Kidney capillary endothelial cell (primary cell): ENCODE data around the gene TTC16.
"Not testable (repeated sequence)": the region's sequence is repeated elsewhere in the genome, so short reads cannot be mapped to it uniquely, and the experiment has no call there.

Experiments used
- DNase-seq: peaks from one replicate; pipeline ENCODE4 v3.0.0-alpha.2; 2018; ENCODE audit warnings: low spot score

The TTC16 gene

DNA sequence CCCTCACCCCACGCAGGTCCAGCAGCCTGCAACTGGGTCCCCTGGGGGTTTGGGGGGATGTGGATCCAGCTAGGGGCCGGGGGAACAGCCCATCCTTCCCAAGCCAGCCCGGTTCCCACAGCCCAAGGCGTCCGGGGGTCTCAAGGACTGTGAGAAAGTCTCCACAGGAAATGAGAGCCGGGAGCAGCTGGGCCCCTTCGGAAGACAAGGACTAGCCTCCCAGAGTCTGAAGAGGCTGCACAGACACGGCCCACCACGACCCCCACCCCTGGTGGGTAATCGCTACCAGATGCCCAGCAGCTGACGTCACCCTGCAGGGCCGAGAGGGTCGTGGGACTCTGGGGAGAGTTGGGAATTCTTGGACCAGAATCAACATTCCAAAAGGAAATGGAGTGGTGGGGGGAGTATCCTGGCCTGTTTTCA is 52.0 kb downstream of the TTC16 start:
- DNase-seq, result no peak

DNA sequence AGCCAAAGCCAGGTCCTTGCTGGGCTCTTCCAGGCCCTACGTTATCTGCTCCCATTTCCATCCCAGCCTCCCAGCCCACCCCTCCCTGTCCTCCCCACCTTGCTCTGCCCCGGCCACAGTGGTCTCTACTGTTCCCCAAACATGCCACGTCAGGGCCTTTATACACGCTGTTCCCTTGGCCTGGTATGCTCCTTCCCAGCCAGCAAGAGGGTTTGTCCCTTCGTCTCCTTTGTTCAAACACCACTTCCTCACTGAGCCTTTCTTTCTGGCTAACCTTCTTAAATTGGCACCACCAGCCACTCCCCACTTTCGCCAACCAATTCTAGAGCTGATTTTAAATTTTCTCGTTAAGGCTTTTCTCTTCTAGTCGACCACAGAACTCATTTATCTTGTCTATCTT is 52.8 kb downstream of the TTC16 start:
- no peak for DNase-seq

DNA sequence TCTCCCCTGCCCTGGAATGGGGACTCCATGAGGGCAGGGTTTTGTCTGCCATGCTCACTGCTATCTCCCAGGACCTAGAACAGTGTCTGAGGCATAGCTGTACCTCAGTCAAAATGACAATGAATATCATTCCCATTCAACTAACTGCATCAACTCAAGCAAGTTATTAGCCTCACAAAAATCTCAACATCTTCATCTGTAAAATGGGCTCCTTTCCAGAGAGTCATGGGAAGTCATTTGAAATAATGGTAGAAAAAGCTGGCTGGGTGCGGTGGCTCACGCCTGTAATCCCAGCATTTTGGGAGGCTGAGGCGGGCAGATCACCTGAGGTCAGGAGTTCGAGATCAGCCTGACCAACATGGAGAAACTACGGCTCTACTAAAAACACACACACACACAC is 53.2 kb downstream of the TTC16 start:
- no peak for DNase-seq

DNA sequence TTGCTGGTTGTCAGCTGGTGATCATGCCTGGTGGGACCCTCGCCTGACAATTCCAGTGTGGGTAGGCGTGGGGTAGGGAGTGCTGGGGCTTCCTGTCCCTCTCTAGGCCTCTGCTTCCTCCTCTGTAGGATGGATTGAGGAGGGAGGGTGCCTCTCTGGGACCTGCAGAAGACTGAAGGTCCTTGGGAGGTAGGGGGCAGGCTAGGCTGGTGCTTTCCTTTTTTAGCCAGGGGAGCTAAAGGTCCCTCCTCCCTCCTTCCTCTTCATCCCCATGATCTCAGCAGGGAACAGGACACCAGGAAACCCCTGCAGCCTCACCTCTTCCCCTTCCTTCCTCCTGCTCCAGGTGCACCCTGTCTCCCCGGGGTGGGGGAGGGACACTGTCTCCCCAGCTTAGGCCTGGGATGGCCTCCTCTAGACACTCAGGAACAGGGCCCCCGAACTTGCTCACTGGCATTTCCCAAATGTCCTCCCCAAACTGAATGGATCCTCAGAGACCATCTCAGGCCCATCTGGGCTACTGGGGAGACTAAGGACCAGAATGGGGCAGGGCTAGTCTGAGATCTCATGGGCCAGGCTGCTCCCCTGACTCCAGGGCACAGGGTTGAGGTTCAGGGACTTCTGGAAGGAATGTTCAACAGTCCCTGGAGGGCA is 54.2 kb downstream of the TTC16 start:
- peak; percentile 93 for DNase-seq

DNA sequence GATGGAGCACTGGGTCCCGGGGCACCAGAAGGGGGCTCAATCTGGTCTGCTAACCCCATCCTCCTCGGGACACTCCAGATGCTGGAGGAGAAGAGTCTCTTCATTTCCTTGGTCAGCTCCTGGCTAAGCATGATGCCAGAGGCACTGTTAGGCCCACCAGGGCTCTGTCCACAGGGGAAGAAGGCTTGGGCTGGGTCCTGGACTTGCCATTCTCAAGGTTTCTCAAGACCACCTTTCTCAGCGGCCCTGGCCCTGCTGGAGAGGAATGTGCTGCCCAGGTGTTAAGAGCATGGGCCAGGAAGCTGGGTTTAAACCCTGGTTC is 54.7 kb downstream of the TTC16 start:
- DNase-seq, result no peak

DNA sequence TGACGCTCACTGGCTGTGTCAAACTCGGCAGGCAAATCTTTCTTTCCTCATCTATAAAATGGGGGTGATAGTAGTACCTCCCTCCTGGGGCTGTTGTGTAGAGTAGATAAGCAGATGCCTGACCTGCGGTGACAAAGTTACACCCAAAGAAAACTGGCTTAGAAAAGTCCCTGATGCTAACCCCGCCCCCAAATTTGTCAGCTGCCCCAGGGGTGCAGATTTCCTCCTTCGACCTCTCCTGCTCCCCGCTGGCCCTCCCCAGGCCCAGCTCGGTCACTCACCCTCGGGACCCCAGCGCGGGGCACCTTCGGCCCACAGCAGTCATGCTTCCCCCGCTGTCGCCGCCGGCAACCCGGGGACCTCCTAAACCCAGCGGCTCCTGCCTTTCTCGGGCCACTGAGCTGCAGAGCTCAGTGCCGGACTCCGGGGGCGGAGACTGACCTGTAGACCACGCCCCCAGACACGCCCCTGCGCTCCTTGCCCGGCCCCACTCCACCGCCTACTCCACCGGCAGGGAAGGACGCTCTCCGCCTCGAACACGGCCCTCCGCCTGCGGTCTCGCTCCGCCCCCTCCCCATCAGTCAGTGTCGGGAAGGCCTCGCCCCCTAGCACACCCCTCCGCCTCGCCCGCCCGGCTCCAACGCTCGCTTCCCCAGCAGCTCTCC is 55.2 kb downstream of the TTC16 start:
- peak; percentile 99 for DNase-seq

DNA sequence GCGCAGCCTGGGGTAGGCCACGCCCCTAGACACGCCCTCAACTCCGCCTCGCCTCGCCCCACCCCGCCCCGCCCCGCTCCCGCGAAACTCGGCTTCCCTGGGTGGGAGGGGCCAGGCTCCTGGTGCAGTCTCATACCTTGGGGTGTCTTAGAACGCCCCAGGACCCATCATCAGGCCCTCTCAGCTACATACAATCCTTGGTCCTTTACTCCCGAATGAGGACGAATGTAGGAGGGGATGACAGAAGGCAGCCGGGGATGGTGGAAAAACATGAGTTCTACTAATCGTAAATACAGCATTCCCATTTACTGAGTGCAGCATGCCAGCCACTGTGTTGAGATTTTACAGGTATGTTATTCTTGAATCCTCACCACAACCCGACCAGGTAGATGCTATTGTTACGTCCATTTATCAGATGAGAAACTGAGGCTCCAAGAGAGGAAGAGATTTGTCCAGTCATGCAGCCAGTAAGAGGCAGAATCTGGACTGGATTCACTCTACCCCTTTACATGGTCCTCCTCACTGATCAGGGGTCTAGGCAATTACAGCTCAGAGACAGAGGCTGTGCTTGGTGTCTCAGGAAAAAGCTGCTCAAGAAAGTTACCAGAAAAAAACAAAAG is 55.8 kb downstream of the TTC16 start:
- DNase-seq, result no peak

DNA sequence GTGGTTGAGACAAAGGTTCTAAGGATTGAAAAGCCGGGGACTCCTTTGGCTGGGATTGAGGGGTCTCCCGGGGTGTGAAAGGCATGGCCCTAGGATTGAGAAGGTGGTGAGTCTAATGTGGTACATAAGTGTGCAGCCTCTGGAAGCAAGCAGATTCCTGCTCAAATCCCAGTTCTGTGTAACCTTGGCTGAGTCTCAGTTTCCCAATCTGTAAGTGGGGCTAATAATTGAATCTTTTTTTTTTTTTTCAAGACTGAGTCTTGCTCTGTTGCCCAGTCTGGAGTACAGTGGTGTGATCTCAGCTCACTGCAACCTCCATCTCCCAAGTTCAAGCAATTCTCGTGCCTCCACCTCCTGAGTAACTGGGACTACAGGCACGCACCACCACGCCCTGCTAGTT is 56.7 kb downstream of the TTC16 start:
- DNase-seq, result no peak

DNA sequence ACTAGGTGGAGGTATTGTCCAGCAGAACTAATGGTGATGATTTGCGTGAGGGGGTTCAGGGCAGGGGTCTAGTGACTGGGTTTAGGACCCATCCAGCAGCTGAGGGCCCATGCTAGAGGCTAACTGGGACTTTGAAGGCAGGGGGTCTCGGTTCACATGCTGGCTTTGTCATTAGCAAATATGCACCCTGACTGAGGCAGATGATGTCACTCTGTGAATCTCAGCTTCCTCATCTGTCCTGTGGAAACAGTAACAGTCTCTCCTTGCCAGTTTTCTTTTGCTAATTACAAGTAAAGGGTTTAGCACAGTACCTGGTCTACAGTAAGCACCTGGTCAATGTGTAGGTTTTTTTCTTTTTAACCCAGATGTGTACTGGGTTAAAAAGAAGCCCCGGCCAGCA is 57.4 kb downstream of the TTC16 start:
- no peak for DNase-seq

DNA sequence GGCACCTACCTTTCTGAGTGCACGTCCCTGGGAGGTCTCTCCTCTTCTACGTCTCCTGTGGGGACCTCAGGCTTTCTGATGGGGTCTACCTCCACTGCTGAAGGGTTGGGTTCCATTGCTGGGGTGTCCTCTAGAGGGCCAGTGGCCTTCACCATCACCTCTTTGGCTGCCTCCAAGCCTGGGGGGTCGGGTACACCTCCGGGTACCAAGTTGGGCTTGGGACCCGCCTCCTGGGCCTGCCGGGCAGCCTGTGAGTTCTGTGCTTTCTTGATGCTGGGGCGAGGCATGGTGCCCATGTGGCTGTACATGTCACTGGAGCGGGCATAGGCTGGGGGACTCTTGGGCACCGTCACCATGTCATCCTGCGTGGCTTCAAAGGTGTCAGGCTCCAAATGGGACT is 58.1 kb downstream of the TTC16 start:
- DNase-seq, result no peak

DNA sequence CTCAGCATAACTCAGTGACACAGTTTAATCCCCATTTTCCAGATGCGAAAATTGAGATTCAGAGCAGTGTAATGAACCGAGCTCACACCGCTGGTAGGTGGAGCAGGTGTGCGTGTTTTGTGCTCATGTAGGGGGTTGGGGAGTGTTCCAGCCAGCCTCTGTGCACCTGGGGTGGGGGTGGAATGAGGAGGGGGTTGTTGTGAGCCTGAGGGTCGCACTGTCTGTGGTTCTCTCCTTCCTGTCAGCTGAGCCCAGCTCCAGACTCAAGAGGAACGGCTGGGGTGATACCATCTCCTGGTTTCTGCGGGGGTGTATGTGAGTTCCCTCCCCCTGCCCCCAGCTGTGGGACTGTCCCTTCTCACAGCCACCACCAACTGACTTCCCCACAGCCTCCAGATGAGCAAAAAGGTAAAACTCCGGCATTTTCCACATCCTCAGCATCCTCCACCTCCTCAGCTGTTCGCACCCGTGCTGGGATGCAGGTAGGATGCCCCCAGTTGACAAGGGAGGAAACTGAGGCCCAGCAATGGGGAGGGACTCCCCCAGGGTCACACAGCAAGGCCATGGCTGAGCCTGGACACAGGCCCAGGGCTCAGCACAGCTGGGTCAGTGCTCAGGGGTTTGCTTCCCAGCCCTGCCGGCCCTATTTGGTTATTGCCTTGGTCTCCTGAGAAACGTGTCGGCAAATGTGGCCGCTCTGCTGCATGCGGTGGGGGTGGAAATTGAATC is 60.5 kb downstream of the TTC16 start:
- no peak for DNase-seq

DNA sequence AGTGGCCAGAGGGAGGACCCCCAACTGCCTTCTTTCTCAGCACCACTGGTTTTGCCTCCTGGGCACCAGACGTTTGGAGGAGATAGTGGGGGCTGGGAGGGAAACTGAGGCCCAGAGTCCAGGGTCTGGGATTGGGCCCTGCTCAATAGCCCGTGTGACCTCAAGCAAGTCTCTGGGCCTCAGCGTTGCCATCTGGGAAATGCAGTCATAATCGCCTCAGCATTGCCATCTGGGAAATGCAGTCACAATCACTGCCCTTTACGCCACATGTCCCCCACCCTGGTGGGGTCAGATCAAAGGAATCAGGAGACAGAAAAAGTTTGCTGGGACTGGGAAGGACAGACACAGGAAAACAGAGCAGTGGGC is 61.0 kb downstream of the TTC16 start:
- no peak for DNase-seq

DNA sequence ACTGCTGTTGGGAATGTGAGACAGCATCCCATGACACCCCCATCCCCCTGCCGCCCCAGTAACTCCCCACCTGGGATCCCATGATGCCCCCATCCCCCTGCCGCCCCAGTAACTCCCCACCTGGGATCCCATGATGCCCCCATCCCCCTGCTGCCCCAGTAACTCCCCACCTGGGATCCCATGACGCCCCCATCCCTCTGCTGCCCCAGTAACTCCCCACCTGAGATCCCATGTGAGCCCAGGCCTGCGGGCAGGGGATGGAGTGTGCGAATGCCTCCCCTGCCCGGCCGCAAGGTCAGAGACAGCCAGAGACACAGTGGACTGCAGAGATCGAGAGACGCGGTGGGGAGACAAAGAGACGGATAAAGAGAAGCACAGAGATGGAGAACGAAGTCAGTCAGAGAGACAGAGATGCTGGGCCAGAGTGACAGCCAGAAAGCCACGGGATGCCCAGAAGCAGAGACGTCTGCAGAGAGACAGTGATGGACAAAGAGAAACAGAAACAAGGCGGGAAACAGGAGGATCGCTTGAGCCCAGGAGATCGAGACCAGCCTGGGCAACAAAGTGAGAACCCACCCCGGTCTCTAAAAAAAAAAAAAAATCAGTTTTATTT is 61.6 kb downstream of the TTC16 start:
- no peak for DNase-seq

DNA sequence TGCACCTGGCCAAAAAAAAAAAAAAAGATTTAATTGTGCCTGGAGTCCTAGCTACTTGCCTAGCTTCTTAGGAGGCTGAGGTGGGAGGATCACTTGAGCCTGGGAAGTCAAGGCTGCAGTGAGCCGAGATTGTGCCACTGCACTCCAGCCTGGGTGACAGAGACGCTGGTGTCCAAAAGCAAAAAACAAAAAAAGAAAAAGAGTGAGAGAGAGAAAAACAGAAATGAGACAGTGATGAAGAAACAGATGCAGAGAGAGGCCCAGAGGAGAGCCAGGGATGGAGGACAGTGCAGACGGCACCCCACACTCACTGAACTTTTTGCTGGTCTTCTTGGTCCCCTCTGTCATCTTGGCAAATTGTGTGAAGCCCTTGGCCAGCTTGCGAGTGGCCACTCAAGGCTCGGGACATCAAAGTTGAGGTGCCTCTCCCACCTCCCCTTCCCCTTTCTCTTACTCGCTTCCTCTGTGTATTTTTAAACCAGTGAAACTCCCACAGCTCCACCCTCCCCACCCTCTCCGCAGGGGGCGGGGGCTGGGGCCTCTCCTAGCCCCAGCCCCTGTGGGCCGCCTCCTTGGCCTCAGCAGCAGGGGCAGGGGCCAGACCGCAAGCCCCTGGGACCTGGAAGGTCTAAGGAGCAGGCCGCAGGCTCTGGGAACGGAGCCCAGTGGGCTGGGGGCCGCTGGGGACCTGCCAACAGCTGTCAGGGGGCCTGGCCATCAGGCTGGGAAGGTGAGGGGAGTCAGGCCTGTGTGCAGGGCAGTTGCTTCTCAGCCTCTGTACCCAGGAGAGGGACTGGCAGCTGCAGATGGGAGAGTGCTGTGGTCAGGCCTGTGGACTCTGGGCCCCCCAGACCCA is 62.6 kb downstream of the TTC16 start, which contains the start of gene SH2D3C:
Gene SH2D3C, minus strand, starts transcription at position 387 of the 856 bp plus-strand sequence. Its CDS starts 39 bp downstream, at position 348.
- DNase-seq, result no peak

DNA sequence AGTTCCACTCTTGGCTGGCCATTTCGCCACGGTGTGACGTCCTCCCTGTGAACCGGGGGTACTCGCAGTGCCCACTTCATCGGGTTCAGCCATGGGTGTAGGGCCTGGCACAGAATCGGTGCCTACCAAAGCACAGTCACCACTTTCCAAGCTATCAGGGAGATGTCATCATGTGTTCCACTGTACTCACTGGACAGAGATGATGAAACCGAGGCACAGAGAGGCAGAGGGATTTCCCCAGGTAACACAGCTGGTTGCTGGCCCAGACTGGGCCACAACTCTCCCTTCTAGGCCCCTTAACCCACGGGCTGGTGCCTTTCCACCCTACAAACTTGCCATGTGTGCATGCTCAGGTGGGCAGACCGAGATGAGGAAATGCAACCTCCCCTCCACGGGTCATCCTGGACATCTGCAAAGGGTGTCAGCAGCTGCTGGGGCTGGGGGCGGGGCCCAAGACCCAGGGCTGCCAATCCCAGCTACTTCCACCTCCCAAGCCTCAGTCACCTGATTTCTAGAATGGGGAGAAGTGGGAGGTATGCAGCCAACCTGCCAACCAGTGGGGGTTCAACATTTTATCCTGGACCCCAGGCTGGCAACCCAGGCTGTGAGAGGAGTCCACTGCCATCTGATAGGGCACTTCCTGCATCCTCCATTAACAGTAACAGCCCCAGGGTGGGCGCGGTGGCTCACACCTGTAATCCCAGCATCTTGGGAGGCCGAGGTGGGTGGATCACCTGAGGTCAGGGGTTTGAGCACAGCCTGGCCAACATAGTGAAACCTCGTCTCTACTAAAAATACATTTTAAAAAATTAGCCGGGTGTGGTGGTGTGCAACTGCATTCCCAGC is 63.5 kb downstream of the TTC16 start:
- no peak for DNase-seq

DNA sequence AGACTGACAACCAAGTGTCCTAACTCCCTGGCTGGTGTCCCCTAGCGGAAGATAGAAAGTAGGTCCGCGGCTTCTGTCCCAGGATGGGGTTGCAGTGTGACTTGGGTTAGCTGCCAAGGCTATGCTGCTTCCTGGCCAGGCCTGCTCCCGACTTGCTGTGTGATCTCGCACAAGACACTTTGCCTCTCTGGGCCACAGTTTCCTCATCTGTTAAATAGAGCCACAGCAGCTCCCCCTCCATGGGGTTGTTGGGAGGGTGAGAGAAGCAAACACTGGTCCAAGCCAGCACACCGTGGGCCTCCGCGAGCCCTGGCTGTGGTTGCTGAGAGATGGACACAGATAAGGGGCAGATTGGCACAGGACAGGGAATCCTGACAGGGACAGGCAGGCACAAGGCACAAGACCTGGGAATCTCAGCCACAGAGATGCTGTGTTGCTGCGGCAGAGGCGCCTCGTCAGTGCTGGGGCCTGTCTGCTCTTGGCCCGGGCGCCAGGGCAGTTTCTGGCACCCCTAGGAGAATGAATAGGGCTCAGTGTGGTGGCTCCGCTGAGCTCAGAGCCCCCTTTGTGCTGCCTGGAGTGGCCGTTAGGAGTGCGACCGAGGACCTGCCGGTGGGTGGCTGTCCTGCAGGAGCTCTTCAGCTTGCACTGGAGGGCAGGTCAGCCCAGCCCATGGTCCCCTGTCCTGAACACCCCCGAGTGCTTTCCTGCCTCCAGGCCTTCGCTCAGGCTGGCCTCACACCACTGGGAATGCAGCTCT is 64.4 kb downstream of the TTC16 start:
- no peak for DNase-seq

DNA sequence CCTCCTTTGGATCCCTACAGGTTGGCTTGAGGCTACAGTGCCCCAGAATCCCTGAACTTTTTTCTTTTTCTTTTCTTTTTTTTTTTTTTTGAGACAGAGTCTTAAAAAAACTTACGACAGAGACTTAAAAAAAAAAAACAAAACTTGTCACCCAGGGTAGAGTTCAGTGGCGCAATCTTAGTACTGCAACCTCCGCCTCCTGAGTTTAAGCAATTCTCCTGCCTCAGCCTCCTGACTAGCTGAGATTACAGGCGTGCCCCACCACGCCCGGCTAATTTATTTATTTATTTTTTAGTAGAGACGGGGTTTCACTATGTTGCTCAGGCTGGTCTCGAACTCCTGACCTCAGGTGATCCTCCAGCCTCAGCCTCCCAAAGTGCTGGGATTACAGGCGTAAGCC is 65.0 kb downstream of the TTC16 start:
- DNase-seq, result not testable (repeated sequence)
